ENCODE results near the gene REC114. TPM values are rescaled to one million over a fixed set of nuclear protein-coding genes. Genes with fewer than 3 reads are reported as not detected.

The REC114 gene
- total RNA-seq, 1 donor from 2014 or later: not detected

GRCh38 chr15:73518876-73519733 lies 76.1 kb downstream of the REC114 start:
- ATAC-seq (no peak), DNase-seq (no peak)
- intact Hi-C loops (cut with DNase I): no loop called here
- no peak overlapping the region for H3K4me3 ChIP-seq
- H3K4me1 ChIP-seq: no peaks in the 10 kb centered on the region
- no peaks in the 10 kb centered on the region for H3K9me3 ChIP-seq
- no peaks in the 10 kb centered on the region for H3K36me3 ChIP-seq
- no peak overlapping the region for H3K27ac ChIP-seq
- TF ChIP-seq, protein P1, sequence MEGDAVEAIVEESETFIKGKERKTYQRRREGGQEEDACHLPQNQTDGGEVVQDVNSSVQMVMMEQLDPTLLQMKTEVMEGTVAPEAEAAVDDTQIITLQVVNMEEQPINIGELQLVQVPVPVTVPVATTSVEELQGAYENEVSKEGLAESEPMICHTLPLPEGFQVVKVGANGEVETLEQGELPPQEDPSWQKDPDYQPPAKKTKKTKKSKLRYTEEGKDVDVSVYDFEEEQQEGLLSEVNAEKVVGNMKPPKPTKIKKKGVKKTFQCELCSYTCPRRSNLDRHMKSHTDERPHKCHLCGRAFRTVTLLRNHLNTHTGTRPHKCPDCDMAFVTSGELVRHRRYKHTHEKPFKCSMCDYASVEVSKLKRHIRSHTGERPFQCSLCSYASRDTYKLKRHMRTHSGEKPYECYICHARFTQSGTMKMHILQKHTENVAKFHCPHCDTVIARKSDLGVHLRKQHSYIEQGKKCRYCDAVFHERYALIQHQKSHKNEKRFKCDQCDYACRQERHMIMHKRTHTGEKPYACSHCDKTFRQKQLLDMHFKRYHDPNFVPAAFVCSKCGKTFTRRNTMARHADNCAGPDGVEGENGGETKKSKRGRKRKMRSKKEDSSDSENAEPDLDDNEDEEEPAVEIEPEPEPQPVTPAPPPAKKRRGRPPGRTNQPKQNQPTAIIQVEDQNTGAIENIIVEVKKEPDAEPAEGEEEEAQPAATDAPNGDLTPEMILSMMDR (IDR thresholded peaks at IDR 0.05): no peak
- H3K27me3 ChIP-seq (ENCODE audit: low read depth): no peaks in the 10 kb centered on the region

- Histone ChIP-seq H3K4me3 (no peak overlapping the region), H3K27ac (no peak overlapping the region), H3K9me3 (no peaks in the 10 kb centered on the region), H3K36me3 (no peaks in the 10 kb centered on the region), H3K27me3 (ENCODE audit: low read depth) (no peaks in the 10 kb centered on the region), H3K4me1 (no peaks in the 10 kb centered on the region)
- DNase-seq: no peak
- intact Hi-C loops (cut with DNase I): no loop called here
- ATAC-seq: no peak
- TF ChIP-seq, protein P1 (IDR thresholded peaks at IDR 0.05): no peak
These were observed 79.0 kb downstream of the REC114 start for GRCh38 chr15:73522011-73522410.

GRCh38 chr15:73524919-73525318 lies 82.0 kb downstream of the REC114 start:
- intact Hi-C loops (cut with DNase I): no loop called here
- no peaks in the 10 kb centered on the region for H3K4me1 ChIP-seq
- ATAC-seq (no peak), DNase-seq (no peak)
- H3K4me3 ChIP-seq: no peak overlapping the region
- H3K36me3 ChIP-seq: no peaks in the 10 kb centered on the region
- no peaks in the 10 kb centered on the region for H3K27me3 ChIP-seq (ENCODE audit: low read depth)
- H3K27ac ChIP-seq: no peak overlapping the region
- H3K9me3 ChIP-seq: no peaks in the 10 kb centered on the region
- TF ChIP-seq, protein P1 (IDR thresholded peaks at IDR 0.05): no peak

DNA sequence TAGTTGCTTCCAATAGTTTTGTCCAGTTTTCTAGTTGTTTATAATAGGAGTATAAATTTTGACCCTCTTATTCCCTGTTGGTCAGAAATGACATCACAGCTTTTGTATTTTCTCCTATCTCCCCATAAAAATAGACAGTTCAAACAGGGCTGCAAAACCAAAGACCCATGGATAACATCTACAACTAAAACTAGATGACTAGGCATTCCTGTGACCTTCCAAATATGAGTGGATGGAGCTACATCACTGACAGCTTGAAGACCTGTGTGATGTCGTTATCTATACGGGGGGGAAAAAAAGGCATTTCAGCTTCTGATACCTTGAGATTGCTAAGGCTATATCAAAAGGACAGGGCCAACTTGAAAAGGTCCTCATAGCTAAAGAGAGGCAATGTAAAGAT lies 84.6 kb downstream of the REC114 start:
- TF ChIP-seq, protein P1 (IDR thresholded peaks at IDR 0.05): no peak
- H3K4me3 ChIP-seq: no peak overlapping the region
- intact Hi-C loops (cut with DNase I): no loop called here
- ATAC-seq (no peak), DNase-seq (no peak)
- H3K9me3 ChIP-seq: no peaks in the 10 kb centered on the region
- H3K36me3 ChIP-seq: no peaks in the 10 kb centered on the region
- no peak overlapping the region for H3K27ac ChIP-seq
- no peaks in the 10 kb centered on the region for H3K4me1 ChIP-seq
- no peaks in the 10 kb centered on the region for H3K27me3 ChIP-seq (ENCODE audit: low read depth)

DNA sequence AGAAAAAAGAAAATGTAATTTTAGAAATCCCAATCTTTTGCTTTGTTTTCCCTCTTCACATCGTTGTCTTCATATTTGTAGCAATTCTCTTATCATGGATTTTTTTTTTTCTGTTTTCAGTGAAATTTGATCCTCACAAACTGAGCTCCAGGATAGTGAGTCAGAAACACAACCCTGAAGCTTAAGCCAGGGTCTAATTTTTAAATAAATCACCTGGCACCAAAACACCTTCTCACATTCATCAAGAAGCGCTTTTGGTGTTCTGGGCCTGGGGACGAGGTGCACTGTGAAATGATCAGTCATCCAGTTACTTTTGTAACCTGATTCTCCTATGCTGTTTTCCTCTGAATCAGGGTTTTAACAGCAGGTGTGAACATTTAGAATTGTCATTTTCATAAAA lies 87.7 kb downstream of the REC114 start:
- no peaks in the 10 kb centered on the region for H3K27me3 ChIP-seq (ENCODE audit: low read depth)
- DNase-seq (no peak), ATAC-seq (no peak)
- no peak overlapping the region for H3K27ac ChIP-seq
- H3K9me3 ChIP-seq: no peaks in the 10 kb centered on the region
- TF ChIP-seq, protein P1 (IDR thresholded peaks at IDR 0.05): no peak
- no peaks in the 10 kb centered on the region for H3K36me3 ChIP-seq
- H3K4me1 ChIP-seq: no peaks in the 10 kb centered on the region
- intact Hi-C loops (cut with DNase I): no loop called here
- no peak overlapping the region for H3K4me3 ChIP-seq
